Measurements from ENCODE around the gene HSFX2. TPM values are rescaled to one million over a fixed set of nuclear protein-coding genes. Genes with fewer than 3 reads are reported as not detected.
"Not testable (repeated sequence)": the region's sequence is repeated elsewhere in the genome, so short reads cannot be mapped to it uniquely, and the experiment has no call there.

Gene HSFX2
- total RNA-seq, 1 experiment from 2014 or later, result not detected

DNA sequence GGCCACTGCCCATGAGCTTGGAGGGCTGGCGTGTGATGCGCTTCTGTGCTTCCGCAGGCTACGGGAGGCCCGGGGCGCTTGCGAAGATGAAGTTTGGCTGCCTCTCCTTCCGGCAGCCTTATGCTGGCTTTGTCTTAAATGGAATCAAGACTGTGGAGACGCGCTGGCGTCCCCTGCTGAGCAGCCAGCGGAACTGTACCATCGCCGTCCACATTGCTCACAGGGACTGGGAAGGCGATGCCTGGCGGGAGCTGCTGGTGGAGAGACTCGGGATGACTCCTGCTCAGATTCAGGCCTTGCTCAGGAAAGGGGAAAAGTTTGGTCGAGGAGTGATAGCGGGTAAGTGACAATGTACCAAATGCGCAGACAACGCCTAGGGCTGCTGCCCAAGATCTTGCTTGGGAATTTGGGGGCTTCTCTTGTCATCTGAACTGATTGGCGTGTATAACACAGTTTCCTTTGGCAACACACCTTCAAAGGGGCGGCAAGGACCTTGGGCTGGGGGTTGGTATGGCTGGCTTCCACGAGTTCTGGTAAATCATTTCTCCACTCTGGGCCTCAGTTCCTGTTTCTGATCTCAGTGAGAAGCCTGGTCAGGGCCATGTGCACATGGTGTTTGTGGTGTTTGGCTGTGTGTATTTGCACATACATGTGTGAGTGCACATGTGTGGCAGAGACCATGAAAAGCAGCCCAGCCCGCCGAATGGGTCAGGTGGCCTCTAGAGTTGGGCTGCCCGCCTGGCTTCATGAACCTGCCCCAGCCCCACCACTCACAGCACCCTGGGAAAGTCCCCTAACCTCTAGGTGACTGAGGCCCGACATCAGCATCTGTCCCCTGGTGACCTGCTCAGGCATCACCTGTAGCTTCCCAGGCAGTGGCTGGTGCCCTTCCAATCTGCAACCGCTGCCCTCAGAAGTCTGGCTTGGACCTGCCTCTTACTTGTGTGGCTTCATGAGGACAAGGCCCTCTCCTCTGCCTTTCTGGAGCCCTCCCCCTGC, 49.3 kb downstream of the HSFX2 start:
- H3K79me2 ChIP-seq (ENCODE audit: insufficient read depth, low read length); H3K27ac ChIP-seq (ENCODE audit: low read depth, low read length); H3K4me3 ChIP-seq (replicated peaks in 1 of 2; ENCODE audit: low read depth in 1 of 2, low read length in 2 of 2); DNase-seq (ENCODE audit: low read depth, low spot score); H3K9ac ChIP-seq (ENCODE audit: low read length); POLR2A ChIA-PET; H2AFZ ChIP-seq (ENCODE audit: low read depth, low read length, poor library complexity, severe bottlenecking); H3K9me2 ChIP-seq (ENCODE audit: insufficient read depth); intact Hi-C loops (cut with micrococcal nuclease); H3K27me3 ChIP-seq (ENCODE audit: insufficient read depth, low read length); RAD21 ChIA-PET (ENCODE audit: low non-redundant PET in 1 of 2, low total read pairs in 2 of 2, uncharacterized antibody in 2 of 2, unreplicated experiment in 2 of 2); CTCF ChIA-PET; H4K20me1 ChIP-seq (ENCODE audit: insufficient read depth); H3K4me2 ChIP-seq (ENCODE audit: low read length); H3K9me3 ChIP-seq (ENCODE audit: control insufficient read depth in 1 of 2, insufficient read depth in 1 of 2, low read depth in 1 of 2, low read length in 2 of 2); H3K36me3 ChIP-seq (ENCODE audit: control insufficient read depth in 1 of 2, insufficient read depth in 2 of 2, low read length in 2 of 2); ATAC-seq; BruUV-seq (replicated peaks); H3K4me1 ChIP-seq (ENCODE audit: control insufficient read depth in 1 of 2, insufficient read depth in 2 of 2, low read length in 2 of 2): not testable (repeated sequence)

Other genes with a start within 250 kb of the HSFX2 start
- gene IDS, start 90.0 kb downstream of the HSFX2 start, total RNA-seq (2021; ENCODE audit: unreplicated experiment), result 42.0 TPM
- 9.0 TPM for gene EOLA1, start 54.3 kb downstream of the HSFX2 start, total RNA-seq (2021; ENCODE audit: unreplicated experiment)
- gene HSFX3, start 45.4 kb downstream of the HSFX2 start, total RNA-seq (2021; ENCODE audit: unreplicated experiment), result 0.96 TPM
- 0.47 TPM for gene MAGEA9B, start 7.9 kb downstream of the HSFX2 start, total RNA-seq (2021; ENCODE audit: unreplicated experiment)
- 15.2 TPM for gene TMEM185A, start 36.5 kb upstream of the HSFX2 start, total RNA-seq (2021; ENCODE audit: unreplicated experiment)
- not detected for gene MAGEA11, start 116.7 kb upstream of the HSFX2 start, total RNA-seq (2021; ENCODE audit: unreplicated experiment)
- gene HSFX1, start 178.8 kb upstream of the HSFX2 start, total RNA-seq (2021; ENCODE audit: unreplicated experiment), result 0.44 TPM
- gene MAGEA9, start 186.6 kb upstream of the HSFX2 start, total RNA-seq (2021; ENCODE audit: unreplicated experiment), result not detected